NB4 (cell line): ENCODE results near the gene CADPS.

Source experiments
- CTCF ChIP-seq: IDR thresholded peaks from one replicate; pipeline ENCODE4 v1.5.1; 2012; ENCODE audit warnings: low read depth, low read length
- MAX ChIP-seq: IDR thresholded peaks from 2 replicates; pipeline ENCODE4 v1.6.1; 2011; ENCODE audit warnings: low read depth, low read length
- MYC ChIP-seq: IDR thresholded peaks from 2 replicates; pipeline ENCODE4 v1.6.1; 2011; ENCODE audit warnings: low read depth, low read length
- POLR2A ChIP-seq: IDR thresholded peaks from 2 replicates; pipeline ENCODE4 v1.6.1; 2011; ENCODE audit warnings: mild to moderate bottlenecking; ENCODE audit not compliant: insufficient read length; ENCODE audit errors: extremely low read depth

DNA sequence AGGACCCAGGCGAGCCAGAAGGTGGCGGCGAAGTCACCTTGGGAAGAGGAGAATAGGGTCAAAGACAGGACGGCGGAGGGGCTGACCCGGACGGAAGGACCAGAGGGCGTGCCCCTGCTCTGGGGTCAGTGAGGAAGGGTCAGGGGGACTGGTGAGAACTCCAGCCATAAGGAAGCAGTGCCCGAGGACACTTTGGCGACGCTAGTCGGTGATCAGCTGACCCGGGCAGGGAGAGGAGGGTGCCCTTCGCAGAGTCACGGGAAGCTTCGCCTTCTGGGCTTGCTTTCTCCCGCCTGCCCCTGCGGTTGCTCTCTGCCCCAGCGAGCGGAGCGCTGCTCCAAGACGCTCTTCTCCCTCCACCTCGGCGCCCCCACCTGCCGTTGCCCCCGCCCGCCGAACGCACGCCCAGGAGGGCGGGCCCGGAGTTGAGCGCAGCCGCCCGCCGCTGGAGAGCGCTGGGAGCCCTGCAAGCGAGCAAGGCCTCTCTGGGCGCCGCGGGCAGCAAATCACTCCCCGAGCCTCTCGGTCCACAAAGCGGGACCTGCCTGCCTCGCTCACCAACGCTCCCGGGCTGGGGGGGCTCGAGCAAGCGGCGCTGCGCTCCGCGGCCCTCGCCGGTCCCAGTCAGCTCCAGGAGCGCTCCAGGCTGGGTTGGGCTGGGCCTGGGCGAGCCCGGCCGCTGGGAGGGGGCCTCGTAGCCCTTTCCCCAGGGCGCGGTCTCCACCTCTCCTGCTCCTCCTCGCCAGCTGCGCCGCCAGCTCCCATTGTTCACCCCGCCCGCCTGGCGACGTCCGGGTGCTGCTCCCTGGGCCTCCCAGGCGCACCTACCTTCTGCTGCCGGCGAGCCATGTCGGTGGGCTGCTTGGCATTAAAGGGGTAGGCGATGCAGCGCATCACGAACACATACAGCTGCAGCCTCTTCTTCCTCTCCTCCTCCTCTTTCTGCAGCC lies 1.2 kb downstream of the CADPS start:
- no peak for TF ChIP-seq POLR2A
- no peak for TF ChIP-seq CTCF
- no peak for TF ChIP-seq MAX
- TF ChIP-seq MYC = no peak
